BE2C (cell line): Measurements from ENCODE around the gene CEP131.
"Not testable (repeated sequence)": the region's sequence is repeated elsewhere in the genome, so short reads cannot be mapped to it uniquely, and the experiment has no call there.

Source experiments
- DNase-seq: peaks from one replicate; pipeline ENCODE4 v3.0.0-alpha.2; 2020
- H3K27me3 ChIP-seq: fragments of 250-450 bp; sonication (Bioruptor Pico); 2 replicates; pipeline ENCODE4 v1.5.1; 2020; ENCODE audit warnings: mild to moderate bottlenecking
- H3K36me3 ChIP-seq: fragments of 250-450 bp; sonication (Bioruptor Pico); 2 replicates; pipeline ENCODE4 v1.5.1; 2020; ENCODE audit warnings: mild to moderate bottlenecking
- H3K4me1 ChIP-seq: fragments of 250-450 bp; sonication (Bioruptor Pico); 2 replicates; pipeline ENCODE4 v1.5.1; 2020
- H3K4me3 ChIP-seq: 2 replicates; pipeline ENCODE4 v1.5.1; 2011; ENCODE audit warnings: low read depth, low read length
- H3K9me3 ChIP-seq: fragments of 250-450 bp; sonication (Bioruptor Pico); 2 replicates; pipeline ENCODE4 v1.5.1; 2020
- TF ChIP-seq, protein P1 (sequence below): IDR thresholded peaks from 2 replicates; pipeline ENCODE4 v1.5.1; 2012; ENCODE audit warnings: mild to moderate bottlenecking, low read depth, low read length

The CEP131 gene

DNA sequence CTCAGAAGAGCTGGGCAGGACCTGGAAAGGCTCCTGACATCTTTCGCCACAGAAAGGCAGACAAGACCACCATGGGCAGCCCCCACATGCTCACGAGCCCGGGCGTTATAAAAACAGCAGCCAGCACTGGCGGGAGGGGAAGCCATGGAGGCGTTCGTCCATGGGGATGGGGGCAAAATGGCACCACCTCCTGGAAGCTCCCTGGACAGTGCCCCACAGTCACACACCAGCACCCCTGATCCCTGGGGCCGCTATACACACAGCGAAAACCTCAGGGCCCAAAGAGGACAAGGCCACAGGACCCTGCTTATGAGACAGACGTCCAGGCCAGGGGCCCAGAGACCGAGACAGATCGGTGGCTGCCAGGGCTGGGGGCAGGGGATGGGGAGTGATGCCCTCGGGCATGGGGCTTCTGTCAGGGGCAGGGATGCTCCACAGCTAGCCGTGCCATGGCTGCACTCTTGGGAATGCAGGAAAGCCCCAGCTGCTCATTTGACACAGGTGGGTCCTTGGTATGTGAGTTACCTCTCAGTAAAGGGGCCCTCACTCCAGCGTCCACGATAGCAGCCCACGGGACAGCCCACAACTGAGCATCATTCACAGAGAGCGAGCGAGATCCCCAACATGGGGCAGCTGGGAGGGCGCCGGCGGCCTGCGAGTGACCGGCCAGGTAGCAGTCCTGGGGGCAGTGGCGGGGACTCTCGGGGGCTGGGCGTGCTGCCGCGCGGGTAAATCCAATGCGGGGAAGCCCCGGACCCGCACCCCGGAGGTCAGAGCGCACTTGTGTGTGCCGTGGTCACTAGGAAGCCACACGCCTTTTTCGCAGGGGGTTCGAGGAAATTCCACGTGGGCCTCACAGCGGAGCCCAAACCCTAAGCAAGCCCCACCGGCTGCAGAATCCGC is 63.8 kb downstream of the CEP131 start:
- H3K27me3 ChIP-seq, result no peaks in the 10 kb centered on the region
- no peaks in the 10 kb centered on the region for H3K4me1 ChIP-seq
- DNase-seq, result no peak
- TF ChIP-seq, protein P1, sequence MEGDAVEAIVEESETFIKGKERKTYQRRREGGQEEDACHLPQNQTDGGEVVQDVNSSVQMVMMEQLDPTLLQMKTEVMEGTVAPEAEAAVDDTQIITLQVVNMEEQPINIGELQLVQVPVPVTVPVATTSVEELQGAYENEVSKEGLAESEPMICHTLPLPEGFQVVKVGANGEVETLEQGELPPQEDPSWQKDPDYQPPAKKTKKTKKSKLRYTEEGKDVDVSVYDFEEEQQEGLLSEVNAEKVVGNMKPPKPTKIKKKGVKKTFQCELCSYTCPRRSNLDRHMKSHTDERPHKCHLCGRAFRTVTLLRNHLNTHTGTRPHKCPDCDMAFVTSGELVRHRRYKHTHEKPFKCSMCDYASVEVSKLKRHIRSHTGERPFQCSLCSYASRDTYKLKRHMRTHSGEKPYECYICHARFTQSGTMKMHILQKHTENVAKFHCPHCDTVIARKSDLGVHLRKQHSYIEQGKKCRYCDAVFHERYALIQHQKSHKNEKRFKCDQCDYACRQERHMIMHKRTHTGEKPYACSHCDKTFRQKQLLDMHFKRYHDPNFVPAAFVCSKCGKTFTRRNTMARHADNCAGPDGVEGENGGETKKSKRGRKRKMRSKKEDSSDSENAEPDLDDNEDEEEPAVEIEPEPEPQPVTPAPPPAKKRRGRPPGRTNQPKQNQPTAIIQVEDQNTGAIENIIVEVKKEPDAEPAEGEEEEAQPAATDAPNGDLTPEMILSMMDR, result no peak
- no peak overlapping the region for H3K4me3 ChIP-seq
- no peaks in the 10 kb centered on the region for H3K36me3 ChIP-seq
- no peaks in the 10 kb centered on the region for H3K9me3 ChIP-seq

DNA sequence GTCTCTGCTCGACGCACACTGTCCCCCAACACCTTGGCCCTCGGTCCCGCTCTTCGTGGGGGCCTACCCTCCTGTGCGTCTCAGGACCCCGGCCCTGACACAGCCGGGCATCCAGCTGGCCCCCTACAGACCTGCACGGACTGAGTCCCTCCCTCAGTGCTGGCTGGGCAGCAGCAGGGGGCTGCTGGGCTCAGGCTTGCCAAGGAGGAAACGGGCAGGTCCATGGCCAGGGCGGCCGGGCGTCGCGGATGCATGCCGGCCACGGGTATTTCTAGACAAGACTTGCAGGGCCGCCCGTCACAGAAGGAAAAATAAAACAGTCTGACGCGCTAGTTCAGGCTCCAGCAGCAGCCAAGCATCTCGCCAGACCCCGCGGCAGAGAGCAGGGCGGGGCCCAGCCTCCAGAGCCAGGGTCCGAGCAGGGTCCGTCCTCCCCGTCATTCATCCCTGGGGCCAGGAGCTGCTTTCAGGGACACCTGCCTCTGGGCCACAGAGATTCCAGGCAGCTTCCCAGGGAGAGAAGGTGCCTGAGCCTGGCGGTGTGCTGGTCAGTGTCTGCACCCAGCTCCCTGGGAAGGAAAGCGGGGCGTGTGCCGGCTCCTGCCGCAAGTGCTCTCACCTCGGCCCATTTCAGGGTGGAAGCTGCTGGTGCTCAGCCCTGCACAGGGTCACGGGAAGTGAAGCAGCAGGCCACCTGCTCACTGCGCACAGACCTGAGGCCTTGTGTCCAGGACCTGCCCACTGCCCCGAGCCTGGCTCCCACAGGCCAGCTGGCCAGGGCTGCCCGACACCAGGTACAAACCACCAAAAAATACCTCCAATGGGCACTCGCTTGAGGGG is 64.7 kb downstream of the CEP131 start:
- Histone ChIP-seq H3K36me3 (no peaks in the 10 kb centered on the region), H3K4me3 (no peak overlapping the region), H3K4me1 (no peaks in the 10 kb centered on the region), H3K27me3 (no peaks in the 10 kb centered on the region), H3K9me3 (no peaks in the 10 kb centered on the region)
- TF ChIP-seq, protein P1, result no peak
- DNase-seq, result no peak

DNA sequence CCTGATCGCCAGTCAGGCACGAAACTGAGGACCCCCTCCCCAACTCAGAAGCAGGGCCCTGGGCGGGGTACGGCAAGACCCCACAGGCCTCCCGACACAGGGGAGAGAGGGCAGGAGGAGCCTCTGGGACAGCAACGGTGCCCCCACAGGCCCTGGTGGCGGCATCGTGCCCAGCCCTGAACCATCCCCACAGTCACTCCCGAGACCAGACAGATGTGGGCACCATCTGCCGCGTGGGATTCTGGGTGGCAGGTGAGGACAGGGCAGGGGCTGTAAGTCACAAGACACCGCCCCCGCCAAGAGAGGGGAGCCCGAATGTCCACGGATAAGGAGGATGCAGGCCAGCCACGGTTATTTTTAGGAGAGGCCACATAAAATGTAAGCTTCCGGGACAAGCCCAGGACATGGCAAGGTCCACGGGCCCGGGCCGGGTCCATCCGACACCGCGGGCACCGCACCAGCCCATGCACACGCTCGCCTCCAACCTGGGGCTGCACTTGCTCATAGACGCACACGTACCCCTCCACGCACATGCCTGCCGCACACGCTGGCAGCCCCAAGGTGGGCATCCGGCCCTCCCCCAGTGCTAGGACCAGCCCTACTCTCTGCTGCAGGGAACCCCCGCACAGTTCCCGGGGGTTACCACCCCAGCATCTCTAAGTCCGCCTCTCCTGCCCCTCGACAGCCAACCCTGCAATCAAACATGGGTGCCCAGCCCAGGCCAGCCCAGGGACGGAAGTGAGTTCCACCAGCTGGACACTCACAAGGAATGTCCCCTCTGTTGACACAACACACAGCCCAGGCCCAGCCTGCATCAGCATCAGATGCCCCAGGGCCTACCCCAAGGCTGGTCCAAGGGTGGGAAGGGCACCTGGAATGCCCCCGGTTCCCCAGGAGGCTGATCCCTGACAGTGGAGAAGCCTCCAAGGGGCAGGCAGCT is 65.6 kb downstream of the CEP131 start:
- TF ChIP-seq, protein P1, result no peak
- no peaks in the 10 kb centered on the region for H3K4me1 ChIP-seq
- no peaks in the 10 kb centered on the region for H3K27me3 ChIP-seq
- H3K9me3 ChIP-seq, result no peaks in the 10 kb centered on the region
- no peaks in the 10 kb centered on the region for H3K36me3 ChIP-seq
- no peak overlapping the region for H3K4me3 ChIP-seq
- DNase-seq, result no peak

DNA sequence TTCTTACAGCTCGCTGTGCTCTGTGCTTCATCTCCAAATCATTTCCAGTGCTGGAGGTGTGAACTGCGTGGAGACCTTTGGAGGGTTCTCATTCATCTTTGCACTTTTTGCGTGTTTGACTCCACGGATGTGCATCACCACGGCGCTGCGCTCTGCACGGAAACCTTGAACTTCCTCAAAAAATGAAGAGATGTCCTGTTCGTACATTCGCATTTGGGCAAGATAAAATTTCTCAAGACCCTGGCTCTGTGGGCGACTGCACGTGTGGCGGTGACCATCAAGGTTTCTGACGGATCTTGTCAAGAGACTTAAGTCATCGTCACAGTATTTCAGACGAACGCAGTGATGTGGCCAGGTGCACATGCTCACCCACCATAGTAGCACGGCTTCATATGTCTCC is 67.8 kb downstream of the CEP131 start:
- H3K36me3 ChIP-seq, result no peaks in the 10 kb centered on the region
- TF ChIP-seq, protein P1, result no peak
- H3K4me3 ChIP-seq, result no peak overlapping the region
- H3K9me3 ChIP-seq, result no peaks in the 10 kb centered on the region
- H3K4me1 ChIP-seq, result no peaks in the 10 kb centered on the region
- no peak for DNase-seq
- H3K27me3 ChIP-seq, result no peaks in the 10 kb centered on the region

DNA sequence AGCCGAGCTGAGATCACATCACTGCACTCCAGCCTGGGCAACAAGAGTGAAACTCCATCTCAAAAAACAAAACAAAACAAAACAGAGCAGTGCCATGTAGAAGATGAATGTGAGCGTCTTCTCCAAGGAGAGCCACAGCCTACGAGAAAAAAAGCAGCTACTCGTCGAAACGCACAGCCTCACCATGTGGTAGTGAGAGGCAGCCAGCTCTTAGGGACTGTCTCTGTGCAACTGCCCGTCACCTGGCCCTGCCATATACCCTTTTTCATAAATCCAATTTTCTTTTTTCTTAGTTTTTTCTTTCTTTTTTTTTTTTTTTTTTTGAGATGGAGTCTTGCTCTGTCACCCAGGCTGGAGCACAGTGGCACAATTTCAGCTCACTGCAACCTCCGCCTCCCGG is 68.7 kb downstream of the CEP131 start:
- not testable (repeated sequence) for DNase-seq, H3K4me1 ChIP-seq

DNA sequence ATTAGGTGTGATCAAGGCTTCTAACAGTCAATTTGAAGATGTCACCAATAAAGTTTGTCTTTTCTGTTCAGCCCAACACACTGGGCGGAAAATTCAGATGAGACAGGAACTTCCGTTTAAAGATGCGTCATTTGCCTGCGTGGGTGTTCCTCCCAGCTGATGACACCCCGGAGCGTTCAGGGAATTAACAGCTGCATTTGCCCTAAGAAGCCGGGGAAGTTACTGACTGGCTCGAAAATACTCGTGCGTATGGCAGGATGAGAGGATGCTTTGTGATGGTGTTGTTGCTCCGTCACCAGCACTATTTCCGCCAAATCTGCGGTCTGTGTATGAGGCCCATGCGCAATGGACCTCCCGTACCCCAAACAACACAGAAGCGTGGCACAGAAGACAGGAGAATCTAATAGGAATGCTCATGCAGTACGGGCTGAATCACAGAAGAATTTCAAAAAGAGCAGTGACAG is 69.4 kb downstream of the CEP131 start:
- H3K27me3 ChIP-seq, result no peaks in the 10 kb centered on the region
- no peaks in the 10 kb centered on the region for H3K4me1 ChIP-seq
- TF ChIP-seq, protein P1, result no peak
- H3K4me3 ChIP-seq, result no peak overlapping the region
- no peak for DNase-seq
- no peaks in the 10 kb centered on the region for H3K9me3 ChIP-seq
- H3K36me3 ChIP-seq, result no peaks in the 10 kb centered on the region

More for the DNA sequence above, 68.7 kb downstream of the CEP131 start:
- H3K36me3 ChIP-seq, H3K9me3 ChIP-seq, H3K27me3 ChIP-seq, H3K4me3 ChIP-seq: not testable (repeated sequence)
